Gastroesophageal sphincter (tissue), 3 donors: ENCODE results near the gene CLIP1.
"Not testable (repeated sequence)": the region's sequence is repeated elsewhere in the genome, so short reads cannot be mapped to it uniquely, and the experiment has no call there.

Experiments
- POLR2A ChIP-seq, 2 donors: fragments of 450-650 bp; IDR thresholded peaks; one replicate each; pipeline ENCODE4 v1.6.1; 2017; ENCODE audit warnings: antibody characterized with exemption in 2 of 2, mild to moderate bottlenecking in 2 of 2, moderate library complexity in 1 of 2
- POLR2AphosphoS5 ChIP-seq: sonication (generic); formaldehyde crosslinking; IDR thresholded peaks from one replicate; pipeline ENCODE4 v1.6.1; 2017; ENCODE audit warnings: antibody characterized with exemption
- TF ChIP-seq, protein P1 (sequence below), 4 experiments: fragments of 200-600 bp in 2 of 4; fragments of 450-650 bp in 2 of 4; sonication (generic) in 1 of 4; IDR thresholded peaks; one replicate each; pipeline ENCODE4 v1.5.1; 2017 to 2019; ENCODE audit warnings: antibody characterized with exemption in 4 of 4, mild to moderate bottlenecking in 2 of 4, moderate library complexity in 2 of 4

DNA sequence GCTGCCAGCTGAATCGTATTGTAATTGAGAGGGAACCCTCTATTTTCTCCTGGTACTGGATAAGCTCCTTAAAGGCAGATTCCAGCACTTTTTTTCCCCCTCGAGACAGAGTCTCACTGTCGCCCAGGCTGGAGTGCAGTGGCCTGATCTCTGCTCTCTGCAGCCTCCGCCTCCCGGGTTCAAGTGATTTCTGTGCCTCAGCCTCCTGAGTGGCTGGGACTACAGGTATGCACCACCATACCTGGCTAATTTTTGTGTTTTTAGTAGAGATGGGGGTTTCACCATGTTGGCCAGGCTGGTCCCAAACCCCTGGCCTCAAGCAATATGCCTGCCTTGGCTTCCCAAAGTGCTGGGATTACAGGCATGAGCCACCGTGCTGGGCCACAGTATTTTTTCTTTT, 47.4 kb upstream of the CLIP1 start:
- TF ChIP-seq, protein P1, sequence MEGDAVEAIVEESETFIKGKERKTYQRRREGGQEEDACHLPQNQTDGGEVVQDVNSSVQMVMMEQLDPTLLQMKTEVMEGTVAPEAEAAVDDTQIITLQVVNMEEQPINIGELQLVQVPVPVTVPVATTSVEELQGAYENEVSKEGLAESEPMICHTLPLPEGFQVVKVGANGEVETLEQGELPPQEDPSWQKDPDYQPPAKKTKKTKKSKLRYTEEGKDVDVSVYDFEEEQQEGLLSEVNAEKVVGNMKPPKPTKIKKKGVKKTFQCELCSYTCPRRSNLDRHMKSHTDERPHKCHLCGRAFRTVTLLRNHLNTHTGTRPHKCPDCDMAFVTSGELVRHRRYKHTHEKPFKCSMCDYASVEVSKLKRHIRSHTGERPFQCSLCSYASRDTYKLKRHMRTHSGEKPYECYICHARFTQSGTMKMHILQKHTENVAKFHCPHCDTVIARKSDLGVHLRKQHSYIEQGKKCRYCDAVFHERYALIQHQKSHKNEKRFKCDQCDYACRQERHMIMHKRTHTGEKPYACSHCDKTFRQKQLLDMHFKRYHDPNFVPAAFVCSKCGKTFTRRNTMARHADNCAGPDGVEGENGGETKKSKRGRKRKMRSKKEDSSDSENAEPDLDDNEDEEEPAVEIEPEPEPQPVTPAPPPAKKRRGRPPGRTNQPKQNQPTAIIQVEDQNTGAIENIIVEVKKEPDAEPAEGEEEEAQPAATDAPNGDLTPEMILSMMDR (IDR thresholded peaks at IDR 0.05) = not testable (repeated sequence)
- not testable (repeated sequence) for TF ChIP-seq POLR2A (IDR thresholded peaks at IDR 0.05); POLR2AphosphoS5
